Measurements from ENCODE around the gene SACS.
"Not testable (repeated sequence)": the region's sequence is repeated elsewhere in the genome, so short reads cannot be mapped to it uniquely, and the experiment has no call there.

SACS gene

DNA sequence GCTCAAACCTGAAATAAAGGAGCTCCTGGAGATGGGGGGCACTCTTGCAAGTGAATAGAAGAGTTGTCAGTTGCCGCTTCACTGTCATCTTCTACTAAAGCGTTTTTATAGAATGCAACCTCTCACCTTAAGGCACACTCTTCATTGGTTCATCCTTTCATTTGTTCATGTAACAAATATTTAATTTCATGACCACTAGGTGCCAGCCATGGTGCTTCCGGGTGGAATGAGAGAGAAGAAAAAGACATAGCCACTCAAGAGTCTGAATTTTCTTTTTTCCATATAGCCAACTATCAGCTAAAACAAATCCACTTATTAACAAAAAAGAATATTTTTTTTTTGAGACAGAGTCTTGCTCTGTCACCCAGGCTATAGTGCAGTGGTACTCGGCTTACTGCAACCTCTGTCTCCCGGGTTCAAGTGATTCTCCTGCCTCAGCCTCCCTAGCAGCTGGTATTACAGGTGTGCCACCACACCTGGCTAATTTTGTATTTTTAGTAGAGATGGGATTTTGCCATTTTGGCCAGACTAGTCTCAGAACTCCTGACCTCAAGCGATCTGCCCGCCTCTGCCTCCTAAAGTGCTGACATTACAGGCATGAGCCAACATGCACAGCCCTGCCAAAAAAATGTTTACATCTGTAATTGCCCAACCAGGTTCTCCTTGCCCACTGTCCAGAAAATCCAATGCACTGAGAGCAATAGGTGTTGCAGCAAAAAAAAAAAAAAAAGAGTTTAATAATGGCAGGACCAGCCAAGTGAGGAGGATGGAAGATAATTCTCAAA is 22.1 kb upstream of the SACS start:
- no peak for DNase-seq

DNA sequence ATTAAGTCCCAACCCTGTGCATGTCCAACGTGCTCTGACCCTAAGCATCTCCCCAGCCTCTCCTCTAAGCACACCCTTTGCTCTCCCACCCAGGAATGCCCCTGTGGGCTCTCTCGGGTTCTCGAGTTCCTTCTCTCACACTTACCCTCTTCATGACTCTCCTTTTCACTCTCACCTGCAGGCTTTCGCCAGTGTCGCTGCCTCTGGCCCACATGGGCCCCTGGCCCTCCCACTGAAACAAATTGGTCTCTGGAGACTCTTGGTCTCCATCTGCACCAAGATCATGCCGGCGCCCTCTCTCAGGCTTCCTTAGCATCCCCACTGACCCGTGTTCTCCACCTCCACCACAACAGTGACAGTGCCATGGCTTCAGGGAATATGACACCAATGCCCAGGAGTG is 19.6 kb upstream of the SACS start:
- no peak for DNase-seq

DNA sequence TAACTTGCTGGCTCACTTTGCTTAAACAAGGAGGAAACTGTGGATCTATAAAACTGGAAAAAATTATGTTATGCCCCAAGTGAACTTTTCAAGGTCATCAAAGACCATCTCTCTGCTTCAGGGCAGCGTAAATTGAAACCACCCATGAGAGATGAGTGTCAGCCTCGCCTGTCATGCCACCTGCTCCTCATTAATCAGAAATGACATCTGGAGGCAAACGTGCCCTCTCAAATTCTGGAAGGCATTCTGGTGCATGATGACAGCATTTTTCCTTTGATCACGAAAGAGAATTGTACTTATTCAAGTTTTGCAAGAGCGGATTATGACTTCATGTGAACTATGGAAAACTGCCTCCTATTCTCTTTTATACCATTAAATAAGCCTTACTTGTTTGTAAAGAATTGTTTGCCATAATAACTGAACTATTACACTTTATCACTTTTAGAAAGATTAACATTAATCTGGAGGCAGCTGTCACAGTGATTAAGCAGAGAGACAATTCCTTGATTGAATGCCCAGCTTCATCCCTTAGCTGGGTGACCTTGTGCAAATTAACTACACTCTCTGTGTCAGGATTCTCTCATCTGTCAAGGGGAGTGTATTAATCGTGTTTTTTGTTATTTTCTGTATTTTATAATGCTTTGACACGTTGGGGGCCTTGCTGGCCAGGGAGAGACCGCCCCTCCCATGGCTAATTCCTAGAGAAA is 17.0 kb upstream of the SACS start:
- no peak for DNase-seq

DNA sequence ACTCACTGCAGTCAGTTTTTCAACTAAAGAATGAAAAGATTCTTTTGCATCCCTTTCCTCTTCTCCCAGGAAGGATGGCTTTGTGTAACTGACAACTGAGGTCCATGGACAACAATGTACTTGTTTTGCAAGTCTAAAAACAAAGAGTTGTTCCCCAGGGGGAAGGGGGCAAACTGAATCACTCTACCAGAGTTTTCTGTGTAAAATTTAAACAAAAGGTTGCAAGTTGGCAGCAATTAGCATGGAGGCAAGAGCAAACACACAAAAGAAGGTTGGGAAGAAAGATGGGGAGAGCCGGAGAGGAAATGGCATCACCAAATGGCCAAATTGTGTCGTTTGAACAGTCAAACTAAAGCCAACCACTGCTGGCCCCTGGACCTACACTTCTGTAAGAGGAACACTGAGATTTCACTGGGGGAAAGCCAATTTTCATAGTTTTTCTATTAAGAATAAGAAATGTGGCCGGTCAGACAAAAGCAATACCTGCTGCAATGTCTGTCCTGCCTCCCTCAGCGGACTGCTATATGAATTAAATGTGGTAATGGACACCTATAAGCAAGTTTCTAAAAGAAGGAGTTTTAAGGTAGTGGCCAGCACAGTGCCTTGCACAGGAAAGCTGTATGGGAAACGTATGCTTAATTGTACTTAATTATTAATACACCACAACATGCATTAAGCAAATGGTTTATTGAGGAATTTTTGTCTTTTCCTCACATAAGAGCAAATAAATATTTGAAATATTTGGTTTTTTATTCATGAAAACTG is 16.1 kb upstream of the SACS start:
- no peak for DNase-seq

DNA sequence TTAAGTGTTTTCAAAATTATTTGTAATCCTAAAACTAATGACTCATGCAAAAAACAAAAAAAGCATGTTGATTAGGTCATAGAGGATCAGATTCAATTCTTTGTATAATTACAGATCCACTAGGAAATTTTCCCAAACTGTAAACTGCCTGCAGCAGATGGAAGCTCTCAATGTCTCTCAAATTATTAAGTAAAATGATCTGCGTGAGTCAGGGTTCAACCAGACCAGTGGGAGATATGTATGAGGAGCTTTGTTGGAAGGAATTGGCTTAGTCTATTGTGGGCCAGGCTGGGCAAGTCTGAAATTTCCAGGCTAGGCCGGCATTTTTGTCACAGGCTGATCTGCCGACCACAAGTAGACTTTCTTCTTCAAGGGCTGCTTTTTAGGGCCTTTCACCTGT is 14.4 kb upstream of the SACS start:
- DNase-seq = no peak

DNA sequence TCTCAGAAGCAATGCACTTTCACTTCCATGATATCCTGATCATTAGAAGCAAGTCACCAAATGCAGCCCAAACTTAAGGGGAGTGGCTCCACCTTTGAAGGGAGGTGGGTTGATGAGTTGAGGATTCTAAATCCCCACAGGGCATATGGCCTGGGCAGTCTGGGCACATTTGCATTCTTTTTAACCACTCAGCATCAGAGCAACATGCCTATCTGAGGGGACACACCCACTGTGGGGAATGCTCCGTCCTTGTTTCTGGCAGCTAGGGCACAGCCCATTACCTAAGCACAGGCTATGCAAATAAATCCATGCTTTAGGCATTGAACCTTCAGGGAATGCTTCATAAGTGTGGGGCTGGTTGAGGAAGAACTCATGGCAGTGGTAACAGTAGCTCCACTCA is 12.3 kb upstream of the SACS start:
- no peak for DNase-seq

DNA sequence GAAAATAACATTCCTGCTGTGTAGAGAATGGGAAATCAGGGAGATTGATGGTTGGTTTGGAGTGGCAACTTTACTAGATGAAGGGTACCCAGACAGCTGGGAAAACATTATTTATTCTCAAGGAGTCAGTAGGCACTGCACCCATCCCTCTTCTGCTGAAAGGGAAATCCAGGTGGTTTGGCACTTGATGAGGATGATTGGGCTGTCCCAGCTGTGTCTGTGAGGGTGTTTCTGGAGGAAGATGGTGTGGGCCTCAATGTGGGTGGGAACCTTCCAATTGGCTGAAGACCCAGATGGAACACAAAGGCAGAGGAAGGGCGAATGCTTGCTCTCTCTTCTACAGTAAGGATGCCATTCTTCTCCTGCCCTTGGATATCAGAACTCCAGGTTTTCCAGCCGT is 10.4 kb upstream of the SACS start:
- no peak for DNase-seq

DNA sequence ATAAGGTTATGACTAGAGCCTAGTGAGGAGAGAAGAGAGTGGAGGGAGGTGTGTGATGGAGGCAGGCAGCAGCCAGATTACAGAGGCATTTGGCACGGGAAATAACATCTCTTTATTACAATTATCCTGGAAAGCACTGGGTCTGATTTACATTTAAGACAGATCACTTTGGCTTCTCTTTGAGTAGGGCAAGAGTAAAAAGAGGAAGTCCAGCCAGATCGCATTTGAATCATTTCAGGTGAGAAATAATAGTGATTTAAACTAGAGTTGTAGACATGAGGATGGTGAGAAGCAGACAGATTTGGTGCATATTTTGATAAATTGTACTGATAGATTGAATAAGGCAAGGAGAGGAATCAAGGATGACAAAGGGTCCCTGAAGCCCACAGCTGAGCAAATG is 9.6 kb upstream of the SACS start:
- no peak for DNase-seq

DNA sequence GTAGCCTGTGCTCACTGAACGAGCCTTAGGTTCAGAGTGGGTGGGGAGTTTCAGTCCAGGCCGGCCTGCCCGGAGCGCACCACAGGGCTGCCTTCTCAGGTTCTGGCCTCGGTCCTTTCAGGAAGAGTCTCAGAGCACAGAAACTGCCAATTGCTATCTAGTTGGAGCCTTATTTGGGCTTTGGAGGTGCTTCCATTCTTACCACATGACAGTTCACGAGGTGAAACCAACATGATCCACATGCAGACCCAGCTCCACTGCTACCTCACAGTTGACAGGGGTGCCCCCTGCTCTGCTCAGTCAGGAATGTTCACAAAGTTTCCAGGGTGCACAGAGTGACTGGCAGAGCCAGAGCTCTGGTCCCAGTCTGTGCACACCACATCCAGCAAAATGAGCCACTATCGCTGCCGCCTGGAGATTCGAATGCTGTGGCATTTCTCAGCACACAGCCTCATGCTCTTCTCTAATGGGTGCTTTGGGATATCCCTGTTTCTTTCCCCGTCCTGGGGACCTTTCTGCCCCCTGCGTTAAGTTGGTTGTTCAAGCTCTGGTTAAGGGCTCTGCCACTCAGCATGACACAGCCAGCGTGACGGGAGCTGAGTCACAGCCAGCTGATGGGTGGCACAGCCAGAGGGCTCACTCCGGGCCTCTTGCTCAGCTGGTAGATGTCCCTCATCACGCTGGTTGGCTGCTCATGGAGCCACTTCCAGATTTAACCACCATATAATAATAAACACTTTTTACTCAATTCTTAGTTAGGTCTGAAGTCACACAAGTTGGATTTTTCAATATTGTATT is 7.5 kb upstream of the SACS start:
- no peak for DNase-seq

DNA sequence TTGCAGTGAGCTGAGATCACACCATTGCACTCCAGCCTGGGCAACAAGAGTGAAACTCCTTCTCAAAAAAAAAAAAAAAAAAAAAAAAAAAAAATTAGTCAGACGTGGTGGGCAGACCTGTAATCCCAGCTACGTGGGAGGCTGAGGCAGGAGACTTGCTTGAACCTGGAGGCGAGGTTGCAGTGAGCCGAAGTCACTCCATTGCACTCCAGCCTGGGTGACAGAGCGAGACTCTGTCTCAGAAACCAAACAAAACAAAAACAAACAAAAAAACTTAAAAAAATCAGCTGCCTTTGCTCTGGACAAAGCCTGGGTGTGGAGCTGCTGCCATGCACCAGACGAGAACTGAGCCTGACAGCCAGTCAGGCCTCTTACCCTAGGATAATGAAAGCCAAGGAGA is 6.8 kb upstream of the SACS start:
- not testable (repeated sequence) for DNase-seq

DNA sequence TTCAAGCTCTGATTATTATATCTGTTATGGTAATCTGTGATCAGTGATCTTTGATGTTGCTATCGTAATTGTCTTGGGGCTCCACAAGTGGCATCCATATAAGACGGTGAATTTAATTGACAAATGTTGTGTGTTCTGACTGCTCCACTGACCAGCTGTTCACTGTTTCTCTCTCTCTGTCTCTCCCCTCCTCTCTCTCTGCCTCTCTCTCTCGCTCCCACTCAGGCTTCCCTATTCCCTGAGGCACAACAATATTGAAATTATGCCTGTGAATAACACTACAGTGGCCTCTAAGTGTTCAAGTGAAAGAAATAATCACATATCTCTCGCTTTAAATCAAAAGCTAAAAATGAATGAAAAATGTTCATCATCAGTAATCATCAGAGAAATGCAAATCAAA is 4.4 kb upstream of the SACS start:
- no peak for DNase-seq

DNA sequence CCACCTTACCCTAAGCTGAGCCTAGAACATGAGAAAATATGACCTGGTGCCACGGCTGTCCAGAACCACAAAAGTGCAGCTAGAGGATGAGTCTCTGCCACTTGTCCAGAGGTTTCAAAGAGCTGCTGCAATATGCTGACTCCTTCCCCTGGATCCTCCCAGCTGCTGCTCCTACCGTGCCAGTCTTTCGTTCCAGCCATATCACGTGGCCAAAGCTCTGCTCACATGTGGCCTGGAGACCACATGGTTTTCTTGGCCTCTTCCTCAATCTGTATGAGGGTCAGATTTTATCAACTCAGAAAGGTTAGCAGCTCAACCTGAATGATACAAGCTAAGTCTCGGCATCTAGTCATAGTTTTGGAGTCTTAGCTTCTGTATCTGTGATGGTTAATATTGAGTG is 3.2 kb upstream of the SACS start:
- no peak for DNase-seq

DNA sequence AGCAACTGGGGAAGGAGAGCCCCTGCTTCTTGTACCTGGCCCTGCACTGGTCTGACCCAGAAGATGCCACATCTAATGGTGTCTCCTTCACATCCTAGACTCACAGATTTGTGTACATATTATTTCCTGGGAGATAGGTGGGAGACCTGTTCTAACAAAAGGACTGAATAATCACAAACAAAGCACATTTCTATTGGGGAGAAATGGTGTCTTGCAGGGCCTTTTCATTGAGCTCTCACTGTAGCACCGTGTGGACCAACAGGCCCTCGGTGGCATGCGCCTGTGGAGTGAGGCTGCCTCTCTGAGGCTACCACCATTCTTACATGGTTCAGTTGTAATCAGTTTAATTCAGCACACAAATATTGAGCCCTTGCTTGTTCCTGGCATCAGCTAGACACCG is 989 bp upstream of the SACS start:
- DNase-seq = no peak

DNA sequence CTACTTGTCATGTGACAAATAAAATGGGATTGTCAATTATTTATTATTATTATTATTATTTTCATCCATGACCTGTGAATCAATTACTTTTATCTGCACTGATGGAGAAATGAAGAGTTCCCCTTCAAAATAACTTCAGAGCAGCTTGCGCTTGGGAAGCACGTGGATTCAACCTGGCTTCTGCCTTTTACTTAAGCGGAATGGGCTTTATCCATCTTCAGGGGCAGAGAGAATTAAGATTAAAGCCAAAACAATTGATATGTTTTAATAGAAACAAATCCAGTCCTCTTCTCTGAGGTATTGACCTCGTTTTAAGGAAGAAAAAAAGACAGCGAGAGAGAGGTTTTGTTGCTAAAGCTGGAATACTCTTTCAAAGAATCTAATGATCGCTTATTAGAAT is 876 bp downstream of the SACS start:
- DNase-seq = no peak

DNA sequence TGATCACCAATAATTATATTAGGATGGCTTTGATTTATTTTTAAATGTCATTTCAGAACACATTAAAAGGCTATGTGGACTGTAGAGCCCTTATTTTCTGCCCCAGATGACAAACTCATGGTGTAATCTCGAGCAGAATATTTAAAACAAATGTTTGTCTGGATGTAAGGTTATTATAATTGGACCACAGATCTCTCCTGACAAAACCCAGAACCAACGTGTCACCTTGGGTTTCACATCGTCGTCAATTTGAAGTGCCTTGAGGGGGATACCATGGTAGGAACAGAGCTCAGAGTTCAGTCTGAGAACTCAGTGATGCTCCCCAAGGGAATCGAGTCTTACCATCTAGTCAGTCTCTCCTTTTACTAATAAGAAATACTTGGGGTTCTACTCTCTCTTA is 2.8 kb downstream of the SACS start:
- DNase-seq = no peak

DNA sequence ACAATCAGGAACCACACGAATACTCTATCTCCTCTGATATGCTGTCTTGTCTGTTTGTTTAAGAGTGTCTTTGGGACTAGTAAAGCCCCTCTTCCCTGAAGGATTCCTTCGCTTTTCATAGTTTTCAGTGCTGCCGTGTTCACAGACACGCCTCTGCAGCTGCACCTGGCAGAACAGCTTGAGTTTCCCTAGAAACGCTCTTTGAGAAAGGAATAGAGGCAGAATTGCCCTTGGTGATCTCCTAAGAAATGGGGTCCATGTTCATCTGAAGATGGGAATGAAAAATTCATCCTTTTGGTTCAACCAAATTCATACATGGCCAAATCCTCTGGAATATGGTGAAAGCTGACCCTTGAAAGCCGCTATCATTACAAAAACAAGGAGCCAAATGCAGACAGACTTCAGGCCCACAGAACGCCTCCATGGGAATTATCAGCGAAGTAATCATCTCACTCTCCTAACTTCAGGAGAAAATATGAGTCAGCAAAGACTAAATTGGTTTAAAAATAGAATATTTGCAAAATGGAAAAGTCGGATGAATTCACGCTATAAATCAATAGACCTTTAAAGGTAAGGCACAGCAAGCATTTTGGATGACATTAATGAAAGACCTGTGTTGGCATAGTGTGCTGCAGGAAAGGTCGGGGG is 5.5 kb downstream of the SACS start:
- DNase-seq = no peak

DNA sequence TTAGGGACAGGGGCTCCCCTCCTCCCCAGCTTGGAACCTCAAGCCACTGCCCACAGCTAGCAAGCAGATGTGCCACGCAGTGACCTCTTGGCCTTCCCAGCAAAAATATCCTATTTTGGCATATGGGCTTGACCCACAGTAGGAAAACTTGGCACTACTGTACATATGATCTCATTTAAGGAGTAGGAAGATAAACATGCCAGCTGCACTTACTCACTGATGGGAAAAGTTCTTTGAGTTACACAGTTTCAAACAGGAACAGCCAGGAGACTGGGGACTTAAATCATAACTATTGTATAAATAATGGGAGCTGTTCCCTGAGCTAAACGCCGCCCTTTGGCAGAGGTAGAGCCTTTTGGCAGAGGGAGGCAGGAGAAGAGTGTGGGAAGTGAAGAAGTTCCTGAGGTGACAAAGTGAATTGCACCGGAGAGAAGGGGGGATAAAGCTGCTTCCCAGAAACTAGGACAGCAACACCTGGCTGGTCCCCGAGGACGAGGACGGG is 6.1 kb downstream of the SACS start:
- DNase-seq = no peak

DNA sequence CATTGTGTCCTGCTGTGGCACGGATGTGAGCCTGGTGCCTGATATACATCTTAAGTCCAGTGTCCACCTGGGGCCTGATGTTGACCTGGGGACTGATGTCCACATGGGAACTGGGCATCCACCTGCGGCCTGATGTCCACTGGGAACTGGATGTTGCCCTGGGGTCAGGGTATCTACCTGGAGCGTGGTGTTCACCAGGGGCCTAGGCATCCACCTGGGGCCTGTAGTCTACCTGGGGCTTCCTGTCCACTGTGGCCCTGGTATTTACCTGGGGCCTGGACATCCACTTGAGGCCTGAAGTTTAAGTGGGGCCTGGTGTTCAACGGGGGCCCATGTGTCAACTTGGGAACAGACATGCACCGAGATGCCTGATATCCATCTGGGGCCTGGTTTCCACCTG is 11.9 kb downstream of the SACS start:
- DNase-seq = no peak

DNA sequence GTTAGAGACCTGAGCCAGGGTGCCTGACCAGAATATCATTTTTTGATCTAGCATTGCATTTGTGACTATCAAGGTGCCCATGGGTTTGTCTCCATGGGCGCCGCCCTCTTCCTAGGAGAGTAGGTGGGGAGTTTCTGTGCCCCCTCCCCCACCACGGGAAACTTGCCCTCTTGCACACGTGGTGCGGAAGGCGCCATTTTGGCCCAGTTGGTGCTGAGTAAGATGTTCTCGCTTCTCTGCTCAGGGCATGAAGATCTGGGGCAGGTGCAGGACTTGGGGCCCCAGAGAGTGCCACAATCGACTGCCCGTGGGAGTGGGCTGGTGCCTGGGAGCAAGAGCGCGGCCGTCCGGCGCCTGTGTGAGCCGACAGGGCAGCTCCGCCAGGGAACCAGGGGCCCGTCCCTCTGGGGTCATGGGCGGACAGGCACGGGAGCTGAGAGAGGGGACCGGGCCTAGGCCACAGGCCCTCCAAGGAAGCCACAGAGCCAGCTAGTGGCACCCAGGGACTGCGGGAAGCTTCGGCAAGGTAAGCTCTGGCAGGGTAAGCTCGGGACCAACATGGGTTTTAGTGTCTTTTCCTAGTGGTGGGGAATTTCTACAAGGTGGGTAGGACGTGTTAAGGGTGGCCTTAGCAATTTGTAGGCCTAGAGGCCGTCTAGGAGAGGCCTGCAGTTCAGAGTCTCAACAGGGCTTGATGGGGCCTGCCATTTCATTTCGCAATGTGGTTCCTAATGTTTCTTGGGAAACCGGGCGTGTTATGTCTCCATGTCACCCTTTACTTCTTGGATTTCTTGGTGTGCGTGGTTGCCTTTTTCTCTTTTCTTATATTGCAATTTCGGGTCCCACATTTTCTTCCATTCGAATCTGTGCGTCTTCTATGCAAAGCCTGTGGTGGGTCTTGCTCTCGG is 14.5 kb downstream of the SACS start:
- no peak for DNase-seq

DNA sequence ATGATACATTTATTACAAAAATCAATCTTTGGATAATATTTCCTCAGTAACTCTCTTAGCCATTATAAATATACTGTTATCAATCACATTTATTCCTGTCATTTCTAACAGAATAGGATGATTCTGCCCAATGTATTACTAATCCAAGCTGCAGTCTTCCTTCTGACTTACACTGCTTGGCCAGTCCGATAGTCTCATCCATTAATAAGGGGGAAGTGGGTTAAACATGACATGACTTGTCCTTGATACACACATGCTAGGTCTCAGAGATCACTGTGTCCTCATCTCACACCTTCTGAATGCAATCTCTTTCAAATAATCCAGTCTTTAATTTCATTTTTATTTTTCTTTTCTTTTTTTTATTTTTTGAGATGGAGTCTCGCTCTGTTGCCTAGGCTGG is 18.8 kb downstream of the SACS start:
- DNase-seq = no peak

DNA sequence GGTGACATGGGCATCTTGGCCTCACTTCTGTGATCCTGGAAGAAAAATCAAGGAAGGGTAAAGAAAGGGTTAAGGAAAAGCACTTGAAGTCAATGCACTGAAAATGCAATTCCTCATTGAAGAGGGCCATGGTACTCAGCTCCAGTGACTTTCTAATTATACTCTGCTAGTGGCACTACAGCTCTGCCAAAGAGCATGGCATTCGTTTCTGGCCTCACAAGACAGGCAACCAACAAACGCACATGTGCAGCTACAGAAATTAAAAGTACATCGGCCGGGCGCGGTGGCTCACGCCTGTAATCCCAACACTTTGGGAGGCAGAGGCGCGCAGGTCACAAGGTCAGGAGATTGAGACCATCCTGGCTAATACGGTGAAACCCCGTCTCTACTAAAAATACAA is 21.8 kb downstream of the SACS start:
- DNase-seq = no peak

Measured in NCI-H1436 (cell line).